Bronchial epithelial cell (primary cell): ENCODE data around the gene PDYN. TPM values are rescaled to one million over a fixed set of nuclear protein-coding genes. Genes with fewer than 3 reads are reported as not detected.

Source experiments
- DNase-seq: peaks from one replicate; pipeline ENCODE4 v3.0.0-alpha.2; 2010; ENCODE audit warnings: low read depth
- FAIRE-seq: peaks from 2 replicates; lab custom pipeline; 2011; peaks lifted over from hg19 to GRCh38; lab: Jason Lieb, UNC
- H3K27me3 ChIP-seq: 2 replicates; pipeline ENCODE4 v1.5.1; 2011; ENCODE audit warnings: low read length; ENCODE audit not compliant: control insufficient read depth, insufficient read depth
- H3K36me3 ChIP-seq: 2 replicates; pipeline ENCODE4 v1.5.1; 2011; ENCODE audit warnings: low read length; ENCODE audit not compliant: control insufficient read depth, insufficient read depth
- H3K4me3 ChIP-seq: 2 replicates; pipeline ENCODE4 v1.5.1; 2011; ENCODE audit warnings: mild to moderate bottlenecking, low read depth, low read length, control low read depth
- CTCF ChIP-seq: IDR thresholded peaks from 2 replicates; pipeline ENCODE4 v1.5.1; 2011; ENCODE audit warnings: mild to moderate bottlenecking, moderate library complexity, low read length, control low read depth, inconsistent platforms; ENCODE audit not compliant: insufficient read depth, severe bottlenecking
- total RNA-seq: library from RNA; depleted of rRNA; stranded (reverse); fragments of >200 nt; gene quantifications from 2 replicates; pipeline ENCODE4 v1.2.1, GENCODE V29; 2014

Gene PDYN
- total RNA-seq, 1 donor from 2014 or later: not detected

- FAIRE-seq (no peak), DNase-seq (no peak)
- Histone ChIP-seq H3K4me3 (no peak overlapping the region), H3K36me3 (peaks cover 3% of the 10 kb centered on the region), H3K27me3 (no peaks in the 10 kb centered on the region)
- TF ChIP-seq CTCF: no peak
Measured at GRCh38 chr20:1942061-1942460, 51.8 kb downstream of the PDYN start.

GRCh38 chr20:1941226-1941625 lies 52.6 kb downstream of the PDYN start:
- TF ChIP-seq CTCF: no peak
- FAIRE-seq (no peak), DNase-seq (peak; percentile 98)
- Histone ChIP-seq H3K36me3 (peaks cover 3% of the 10 kb centered on the region), H3K4me3 (no peak overlapping the region), H3K27me3 (no peaks in the 10 kb centered on the region)

- H3K36me3 ChIP-seq: peaks cover 5% of the 10 kb centered on the region
- H3K27me3 ChIP-seq: no peaks in the 10 kb centered on the region
- TF ChIP-seq CTCF: no peak
- H3K4me3 ChIP-seq: no peak overlapping the region
- DNase-seq (peak; percentile 46), FAIRE-seq (no peak)
Measured at GRCh38 chr20:1940581-1940980, 53.3 kb downstream of the PDYN start.

GRCh38 chr20:1939270-1939595 lies 54.6 kb downstream of the PDYN start:
- FAIRE-seq (peak; percentile 73), DNase-seq (no peak)
- H3K36me3 ChIP-seq: peaks cover 6% of the 10 kb centered on the region
- no peak for TF ChIP-seq CTCF
- H3K4me3 ChIP-seq: no peak overlapping the region
- H3K27me3 ChIP-seq: no peaks in the 10 kb centered on the region

- Histone ChIP-seq H3K27me3 (no peaks in the 10 kb centered on the region), H3K4me3 (no peak overlapping the region), H3K36me3 (peaks cover 6% of the 10 kb centered on the region)
- FAIRE-seq: peak; percentile 47
- DNase-seq: no peak
- TF ChIP-seq CTCF: no peak
Measured at GRCh38 chr20:1938464-1939269, 55.2 kb downstream of the PDYN start.
